Measurements from ENCODE around the gene PAX5. TPM values are rescaled to one million over a fixed set of nuclear protein-coding genes. Genes with fewer than 3 reads are reported as not detected.
"Not testable (repeated sequence)": the region's sequence is repeated elsewhere in the genome, so short reads cannot be mapped to it uniquely, and the experiment has no call there.

Gene PAX5
- total RNA-seq, 3 donors from 2014 or later = 1.2 to 8.6 (median 1.7) TPM

DNA sequence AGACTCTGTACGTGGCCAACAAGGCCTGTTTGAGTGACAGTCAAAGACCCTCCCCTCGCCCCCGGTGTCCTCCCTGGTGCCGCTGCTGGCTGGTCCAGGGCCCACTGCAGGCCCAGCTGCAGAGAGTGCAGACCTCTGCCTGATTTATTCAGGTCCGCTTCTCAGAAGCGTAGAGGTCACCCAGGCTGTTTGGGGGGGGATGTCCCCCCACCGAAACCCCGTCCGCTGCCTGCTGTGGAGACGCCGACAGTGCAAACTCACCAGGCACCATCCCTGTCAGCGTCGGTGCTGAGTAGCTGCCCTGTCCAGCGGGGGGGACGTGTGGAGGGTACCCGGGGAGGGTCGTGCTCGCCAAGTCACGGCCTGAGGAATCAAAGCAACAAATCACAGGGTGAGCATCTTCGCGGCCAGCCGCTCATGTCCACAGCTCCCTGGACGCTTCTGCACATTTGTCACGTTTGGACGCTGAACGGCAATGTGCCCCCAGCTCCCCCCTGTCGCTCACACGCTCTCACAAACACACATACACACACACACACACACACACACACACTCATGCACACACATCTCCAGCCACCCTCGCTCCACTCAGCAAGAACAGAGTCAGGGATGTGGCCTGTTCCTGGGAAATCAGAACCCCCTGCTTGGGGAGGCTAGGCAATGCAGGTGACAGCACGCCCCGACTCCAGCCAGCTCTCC lies 152.2 kb downstream of the PAX5 start:
- H3K4me1 Mint-ChIP-seq (ENCODE audit: low read depth) = no peaks in the 10 kb centered on the region
- ATAC-seq = no peak
- H3K4me3 Mint-ChIP-seq = no peak overlapping the region
- no peak for DNase-seq
- H3K36me3 Mint-ChIP-seq (ENCODE audit: insufficient read depth) = no peaks in the 10 kb centered on the region
- H3K27me3 Mint-ChIP-seq (ENCODE audit: low read depth) = peaks cover 4% of the 10 kb centered on the region
- no peaks in the 10 kb centered on the region for H3K9me3 Mint-ChIP-seq

DNA sequence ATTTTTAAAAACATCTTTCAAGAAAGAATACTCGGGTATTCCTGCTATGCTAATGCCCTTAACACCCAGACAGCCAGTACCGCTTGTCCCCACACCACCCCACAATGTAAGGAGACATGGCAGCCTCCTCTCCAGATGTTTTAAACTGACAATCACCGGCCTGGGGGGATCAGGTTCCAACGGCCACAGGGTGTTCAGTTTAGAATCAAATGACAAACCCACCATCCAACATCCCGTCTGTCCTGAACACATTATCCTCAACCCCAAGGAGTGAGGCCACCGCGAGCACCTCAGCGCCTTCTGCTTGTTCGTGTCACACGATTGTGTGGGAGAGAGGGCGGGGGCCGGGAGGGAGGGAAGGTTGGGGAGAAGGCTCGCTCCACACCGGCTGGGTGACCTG lies 152.8 kb downstream of the PAX5 start:
- Mint-ChIP-seq H3K9me3 (no peaks in the 10 kb centered on the region), H3K4me1 (ENCODE audit: low read depth) (no peaks in the 10 kb centered on the region), H3K27me3 (ENCODE audit: low read depth) (peaks cover 4% of the 10 kb centered on the region), H3K4me3 (no peak overlapping the region), H3K36me3 (ENCODE audit: insufficient read depth) (no peaks in the 10 kb centered on the region)
- no peak for ATAC-seq
- DNase-seq = no peak

DNA sequence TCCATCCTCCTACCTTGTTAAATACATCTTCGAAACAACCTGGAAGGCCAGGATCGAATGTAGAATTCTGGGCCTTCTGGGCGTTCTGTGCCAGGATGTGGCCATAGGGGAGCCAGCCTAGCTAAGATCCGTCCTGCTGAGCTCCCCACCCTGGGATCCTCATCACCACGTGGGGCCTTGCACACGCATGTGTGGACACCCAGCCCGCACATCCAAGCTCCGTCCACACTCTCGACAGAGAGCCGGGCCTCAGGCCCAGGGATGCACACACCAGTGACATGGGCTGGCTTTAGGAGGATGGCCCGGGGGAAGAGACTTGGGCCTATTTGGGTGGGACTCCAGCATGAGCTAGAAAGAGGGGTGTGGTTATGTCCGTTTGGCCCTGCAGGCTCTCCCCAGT lies 154.0 kb downstream of the PAX5 start:
- ATAC-seq (no peak), DNase-seq (no peak)
- H3K36me3 Mint-ChIP-seq (ENCODE audit: insufficient read depth) = no peaks in the 10 kb centered on the region
- H3K9me3 Mint-ChIP-seq = no peaks in the 10 kb centered on the region
- H3K4me3 Mint-ChIP-seq = no peak overlapping the region
- peaks cover 2% of the 10 kb centered on the region for H3K27me3 Mint-ChIP-seq (ENCODE audit: low read depth)
- no peaks in the 10 kb centered on the region for H3K4me1 Mint-ChIP-seq (ENCODE audit: low read depth)

DNA sequence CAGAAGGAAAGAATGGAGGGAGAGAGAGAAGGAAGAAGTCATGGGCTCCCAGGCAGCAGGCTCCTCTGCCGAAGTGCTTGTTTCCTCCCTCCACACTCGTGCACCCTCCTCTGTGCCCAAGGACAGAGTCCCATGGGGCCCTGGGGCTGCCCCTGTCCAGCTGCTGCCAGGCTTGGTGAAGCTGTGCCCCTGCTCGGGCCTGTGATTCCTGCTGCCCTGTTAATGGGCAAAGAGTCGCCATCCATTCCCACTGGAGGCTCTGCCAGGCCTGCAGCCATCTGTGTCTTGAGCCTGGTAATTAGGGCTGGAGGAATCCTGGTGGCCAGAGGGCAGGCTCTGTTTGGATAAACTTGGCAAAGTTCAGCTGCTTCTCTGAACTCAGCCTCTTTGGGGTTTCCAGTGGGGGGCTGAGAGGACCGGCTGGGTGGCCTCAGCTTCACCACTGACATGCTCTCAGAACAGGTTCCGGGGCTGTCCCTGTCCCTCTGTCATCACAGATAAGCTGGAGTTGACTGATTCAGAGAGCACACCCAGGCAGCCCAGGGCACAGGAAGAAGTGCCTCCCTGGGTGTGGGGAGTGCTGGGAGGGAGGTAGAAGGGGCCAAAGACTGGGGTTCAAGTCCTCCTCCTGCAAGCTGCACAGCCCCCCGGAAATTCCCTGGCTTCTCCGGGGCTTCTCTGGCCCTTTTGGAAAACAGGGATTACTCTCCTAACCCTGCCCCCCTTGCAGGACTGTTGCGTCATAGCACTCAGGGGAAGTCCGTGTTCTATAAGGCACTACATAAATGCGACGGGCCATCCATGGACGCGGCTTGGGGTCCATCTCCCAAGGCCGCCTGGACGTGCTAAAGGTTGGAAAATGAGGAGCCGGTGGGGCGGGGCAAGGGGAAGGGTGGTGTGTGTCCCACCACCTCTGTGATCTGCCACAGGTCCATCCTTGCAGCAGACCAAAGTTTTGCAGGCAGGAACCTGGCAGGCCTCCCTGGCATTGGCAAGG lies 154.8 kb downstream of the PAX5 start:
- H3K4me3 Mint-ChIP-seq = no peak overlapping the region
- no peaks in the 10 kb centered on the region for H3K9me3 Mint-ChIP-seq
- no peak for DNase-seq
- ATAC-seq = peak; percentile 54 to 55
- H3K4me1 Mint-ChIP-seq (ENCODE audit: low read depth) = no peaks in the 10 kb centered on the region
- peaks cover 2% of the 10 kb centered on the region for H3K27me3 Mint-ChIP-seq (ENCODE audit: low read depth)
- no peaks in the 10 kb centered on the region for H3K36me3 Mint-ChIP-seq (ENCODE audit: insufficient read depth)

- ATAC-seq (no peak), DNase-seq (no peak)
- H3K4me1 Mint-ChIP-seq (ENCODE audit: low read depth) = no peaks in the 10 kb centered on the region
- no peak overlapping the region for H3K4me3 Mint-ChIP-seq
- no peaks in the 10 kb centered on the region for H3K36me3 Mint-ChIP-seq (ENCODE audit: insufficient read depth)
- no peaks in the 10 kb centered on the region for H3K9me3 Mint-ChIP-seq
- H3K27me3 Mint-ChIP-seq (ENCODE audit: low read depth) = peaks cover 5% of the 10 kb centered on the region
Observed at GRCh38 chr9:36877239-36877638, 156.8 kb downstream of the PAX5 start.

DNA sequence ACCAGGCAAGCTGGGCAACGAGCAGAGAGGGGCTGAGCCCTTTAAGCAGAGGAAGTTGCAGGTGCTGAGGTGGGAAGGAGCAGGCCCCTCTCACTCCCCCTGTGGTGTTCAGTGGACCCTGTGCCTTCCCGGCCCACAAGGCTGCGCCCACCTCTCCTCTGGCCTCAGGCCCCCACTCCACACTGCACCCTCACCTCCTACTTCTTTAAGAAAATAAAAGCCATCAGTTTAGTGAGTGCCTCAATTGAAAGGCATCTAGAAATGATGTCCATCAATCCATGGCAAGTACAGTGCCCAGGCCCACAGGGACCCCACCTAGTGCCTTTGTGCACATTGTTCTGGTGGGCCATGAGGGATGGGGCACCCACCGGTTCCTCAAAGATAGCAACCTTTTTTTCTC lies 158.0 kb downstream of the PAX5 start:
- peaks cover 3% of the 10 kb centered on the region for H3K27me3 Mint-ChIP-seq (ENCODE audit: low read depth)
- no peaks in the 10 kb centered on the region for H3K9me3 Mint-ChIP-seq
- DNase-seq = no peak
- no peak overlapping the region for H3K4me3 Mint-ChIP-seq
- H3K36me3 Mint-ChIP-seq (ENCODE audit: insufficient read depth) = no peaks in the 10 kb centered on the region
- ATAC-seq = no peak
- H3K4me1 Mint-ChIP-seq (ENCODE audit: low read depth) = no peaks in the 10 kb centered on the region

- Mint-ChIP-seq H3K4me1 (ENCODE audit: low read depth) (no peaks in the 10 kb centered on the region), H3K4me3 (no peak overlapping the region), H3K27me3 (ENCODE audit: low read depth) (peaks cover 3% of the 10 kb centered on the region), H3K36me3 (ENCODE audit: insufficient read depth) (no peaks in the 10 kb centered on the region), H3K9me3 (no peaks in the 10 kb centered on the region)
- ATAC-seq (no peak), DNase-seq (no peak)
Observed at GRCh38 chr9:36874921-36875320, 159.1 kb downstream of the PAX5 start.

DNA sequence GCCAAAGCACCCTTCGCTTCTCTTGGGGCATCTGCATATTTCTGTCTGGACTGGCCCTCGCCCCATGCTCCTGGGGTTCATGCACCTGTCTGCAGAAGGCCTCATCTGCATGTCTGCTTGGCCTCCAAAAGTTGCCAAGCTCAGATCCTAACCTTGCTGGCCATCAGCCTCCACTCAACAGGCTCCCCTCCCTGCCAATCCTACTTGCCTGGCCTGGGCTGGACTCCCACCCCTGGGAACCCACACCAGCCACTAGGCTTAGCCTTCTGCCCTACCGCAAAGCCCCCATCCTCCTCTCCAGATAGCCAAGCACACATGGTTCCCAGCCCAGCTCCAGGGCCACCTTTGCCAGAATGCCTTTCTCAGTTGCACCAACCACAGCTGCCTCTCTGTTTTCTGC lies 159.8 kb downstream of the PAX5 start:
- Mint-ChIP-seq H3K4me1 (ENCODE audit: low read depth) (no peaks in the 10 kb centered on the region), H3K4me3 (no peak overlapping the region), H3K27me3 (ENCODE audit: low read depth) (peaks cover 3% of the 10 kb centered on the region), H3K9me3 (no peaks in the 10 kb centered on the region), H3K36me3 (ENCODE audit: insufficient read depth) (no peaks in the 10 kb centered on the region)
- no peak for ATAC-seq
- DNase-seq = no peak

DNA sequence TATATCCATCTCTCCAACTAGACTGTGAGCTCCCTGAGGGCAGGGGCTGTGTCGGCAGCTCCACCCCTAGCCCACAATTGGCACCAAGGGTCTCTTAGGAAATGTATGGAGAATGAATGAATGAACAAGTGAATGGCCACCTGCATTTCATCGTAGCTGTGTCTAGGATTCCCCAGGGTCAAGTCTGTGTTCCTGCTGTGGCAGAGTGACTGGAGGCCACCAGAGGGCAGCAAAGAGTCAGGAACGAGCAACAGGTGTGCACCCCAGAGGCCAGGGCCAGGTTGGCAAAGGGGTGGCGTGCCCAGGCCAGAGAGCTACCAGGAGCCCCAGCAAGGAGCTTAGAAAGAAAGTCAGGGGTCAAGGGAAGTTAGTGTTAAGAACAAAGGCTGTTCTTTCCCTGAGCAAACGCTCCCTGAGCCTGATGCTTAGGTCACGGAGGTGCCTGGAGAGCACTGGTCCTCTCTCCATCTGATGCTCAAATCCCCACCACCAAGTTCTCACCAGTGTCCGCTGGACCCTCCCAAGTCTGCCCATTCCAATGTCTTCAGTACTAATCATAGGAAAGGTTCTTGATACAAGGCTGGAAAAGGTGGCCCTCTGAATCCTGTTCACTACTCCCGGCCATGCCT lies 160.7 kb downstream of the PAX5 start:
- peaks cover 3% of the 10 kb centered on the region for H3K27me3 Mint-ChIP-seq (ENCODE audit: low read depth)

GRCh38 chr9:36872641-36873040 lies 161.4 kb downstream of the PAX5 start:
- no peaks in the 10 kb centered on the region for H3K9me3 Mint-ChIP-seq
- H3K27me3 Mint-ChIP-seq (ENCODE audit: low read depth) = peaks cover 10% of the 10 kb centered on the region
- ATAC-seq (no peak), DNase-seq (no peak)
- no peaks in the 10 kb centered on the region for H3K36me3 Mint-ChIP-seq (ENCODE audit: insufficient read depth)
- no peak overlapping the region for H3K4me3 Mint-ChIP-seq
- no peaks in the 10 kb centered on the region for H3K4me1 Mint-ChIP-seq (ENCODE audit: low read depth)

More for the DNA sequence above, 160.7 kb downstream of the PAX5 start:
- DNase-seq (peak; percentile 71), ATAC-seq (peak; percentile 91 to 94)
- no peaks in the 10 kb centered on the region for H3K9me3 Mint-ChIP-seq
- H3K36me3 Mint-ChIP-seq (ENCODE audit: insufficient read depth) = no peaks in the 10 kb centered on the region
- H3K4me1 Mint-ChIP-seq (ENCODE audit: low read depth) = no peaks in the 10 kb centered on the region
- no peak overlapping the region for H3K4me3 Mint-ChIP-seq

DNA sequence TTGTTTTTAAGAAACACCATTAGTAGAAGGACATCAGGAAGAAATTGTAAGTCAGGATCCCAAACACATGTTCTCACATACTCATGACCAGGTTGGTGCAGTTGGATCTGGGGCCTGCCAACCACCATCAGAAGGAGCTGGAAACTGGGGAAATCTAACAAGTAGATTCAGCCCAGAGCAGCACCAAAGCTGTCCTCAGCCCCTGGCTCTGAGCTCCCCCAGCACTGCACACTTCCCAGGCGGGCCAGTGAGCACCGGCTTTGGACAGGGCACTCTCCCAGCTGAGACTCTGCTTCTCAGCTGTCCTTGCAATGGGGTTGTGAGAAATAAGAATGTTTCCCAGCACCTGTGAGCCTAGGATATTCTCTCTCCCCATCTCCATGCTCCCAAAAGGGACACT lies 162.5 kb downstream of the PAX5 start:
- Mint-ChIP-seq H3K4me1 (ENCODE audit: low read depth) (no peaks in the 10 kb centered on the region), H3K4me3 (no peak overlapping the region), H3K9me3 (no peaks in the 10 kb centered on the region), H3K36me3 (ENCODE audit: insufficient read depth) (no peaks in the 10 kb centered on the region), H3K27me3 (ENCODE audit: low read depth) (peaks cover 12% of the 10 kb centered on the region)
- no peak for ATAC-seq
- DNase-seq = no peak

GRCh38 chr9:36870960-36871359 lies 163.1 kb downstream of the PAX5 start:
- Mint-ChIP-seq H3K4me3 (no peak overlapping the region), H3K27me3 (ENCODE audit: low read depth) (peaks cover 12% of the 10 kb centered on the region), H3K4me1 (ENCODE audit: low read depth) (no peaks in the 10 kb centered on the region), H3K36me3 (ENCODE audit: insufficient read depth) (no peaks in the 10 kb centered on the region), H3K9me3 (no peaks in the 10 kb centered on the region)
- ATAC-seq = no peak
- DNase-seq = no peak

DNA sequence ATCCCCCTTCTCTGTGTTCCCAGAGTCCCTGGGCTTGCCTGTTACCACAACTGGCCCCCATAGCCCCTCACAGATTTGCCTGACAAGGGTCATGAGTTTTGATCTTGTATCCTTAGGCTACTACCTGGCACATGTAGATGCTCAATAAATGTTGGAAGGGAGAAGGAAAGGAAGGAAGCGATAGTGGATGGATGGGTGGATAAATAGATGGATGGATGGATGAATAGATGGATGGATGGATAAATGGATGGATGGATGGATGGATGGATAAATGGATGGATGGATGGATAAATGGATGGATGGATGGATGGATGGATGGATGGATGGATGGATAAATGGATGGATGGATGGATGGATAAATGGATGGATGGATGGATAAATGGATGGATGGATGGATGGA lies 164.5 kb downstream of the PAX5 start:
- DNase-seq; H3K9me3 Mint-ChIP-seq; H3K4me3 Mint-ChIP-seq; H3K36me3 Mint-ChIP-seq (ENCODE audit: insufficient read depth); ATAC-seq; H3K4me1 Mint-ChIP-seq (ENCODE audit: low read depth): not testable (repeated sequence)
- peaks cover 12% of the 10 kb centered on the region for H3K27me3 Mint-ChIP-seq (ENCODE audit: low read depth)

DNA sequence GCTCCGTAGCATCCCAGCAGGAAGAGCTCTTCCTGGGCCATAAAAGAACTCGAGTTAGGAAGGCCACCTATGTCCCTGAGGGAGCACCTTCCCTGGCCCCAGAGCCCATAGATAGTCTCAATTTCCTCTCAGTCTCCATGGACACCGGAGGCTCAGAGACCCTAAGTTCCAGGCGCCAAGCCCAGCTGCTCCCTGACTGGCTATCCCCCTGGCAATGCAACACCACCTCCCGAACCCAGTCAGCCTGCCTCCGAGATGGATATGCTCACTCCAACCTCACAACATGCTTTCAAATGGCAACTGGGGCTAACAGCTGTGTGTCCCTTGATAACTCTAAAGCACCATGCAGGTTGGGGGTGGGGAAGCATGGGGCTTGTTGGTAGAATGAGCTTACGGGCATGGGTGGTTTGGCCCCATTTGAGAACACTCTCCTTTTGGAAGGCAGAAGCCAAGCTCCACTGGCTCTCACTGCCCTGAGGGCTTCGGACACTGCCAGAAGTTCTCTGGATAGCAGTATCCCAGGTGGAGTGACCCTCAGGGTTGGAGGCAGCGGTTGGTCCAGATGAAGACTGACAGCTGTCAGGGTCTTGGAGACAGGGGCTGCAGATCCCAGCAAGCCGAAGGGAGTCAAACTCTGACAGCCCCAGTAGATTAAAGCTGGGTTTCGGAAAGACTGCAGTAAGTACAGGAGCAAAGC lies 165.3 kb downstream of the PAX5 start:
- Mint-ChIP-seq H3K4me3 (no peak overlapping the region), H3K9me3 (no peaks in the 10 kb centered on the region), H3K4me1 (ENCODE audit: low read depth) (no peaks in the 10 kb centered on the region), H3K27me3 (ENCODE audit: low read depth) (peaks cover 12% of the 10 kb centered on the region), H3K36me3 (ENCODE audit: insufficient read depth) (no peaks in the 10 kb centered on the region)
- DNase-seq (no peak), ATAC-seq (no peak)

All from activated T-cell treated with anti-CD3 and anti-CD28 coated beads, Interleukin-2, amount 50 U/mL, for 4 hours (primary cell).